Adipose tissue (tissue), 3 donors: Measurements from ENCODE around the gene BOLA2B. TPM values are rescaled to one million over a fixed set of nuclear protein-coding genes. Genes with fewer than 3 reads are reported as not detected.
"Not testable (repeated sequence)": the region's sequence is repeated elsewhere in the genome, so short reads cannot be mapped to it uniquely, and the experiment has no call there.

Source experiments
- H3K27ac ChIP-seq: one replicate; pipeline ENCODE4 v1.5.1; 2013; ENCODE audit warnings: low read depth, low read length
- WGBS, 3 donors: extraction: QIAGEN DNeasy Blood & Tissue Kit; methylation state at CpG; one replicate each; pipeline ENCODE4 v1.1.7; 2013; 5-methylcytosine and 5-hydroxymethylcytosine counted together
- polyA plus RNA-seq, 3 donors: library from polyadenylated mRNA; stranded (reverse); fragments of 200-250 nt; gene quantifications; one replicate each; pipeline ENCODE4 v1.2.3, GENCODE V29; 2013
- donor health status: healthy with polysubstance abuse.
- donor health status: Bipolar disorder and iron deficiency.
- donor health status: healthy.

BOLA2B gene
- polyA plus RNA-seq, 3 donors = 77.5 to 143 (median 136) TPM

DNA sequence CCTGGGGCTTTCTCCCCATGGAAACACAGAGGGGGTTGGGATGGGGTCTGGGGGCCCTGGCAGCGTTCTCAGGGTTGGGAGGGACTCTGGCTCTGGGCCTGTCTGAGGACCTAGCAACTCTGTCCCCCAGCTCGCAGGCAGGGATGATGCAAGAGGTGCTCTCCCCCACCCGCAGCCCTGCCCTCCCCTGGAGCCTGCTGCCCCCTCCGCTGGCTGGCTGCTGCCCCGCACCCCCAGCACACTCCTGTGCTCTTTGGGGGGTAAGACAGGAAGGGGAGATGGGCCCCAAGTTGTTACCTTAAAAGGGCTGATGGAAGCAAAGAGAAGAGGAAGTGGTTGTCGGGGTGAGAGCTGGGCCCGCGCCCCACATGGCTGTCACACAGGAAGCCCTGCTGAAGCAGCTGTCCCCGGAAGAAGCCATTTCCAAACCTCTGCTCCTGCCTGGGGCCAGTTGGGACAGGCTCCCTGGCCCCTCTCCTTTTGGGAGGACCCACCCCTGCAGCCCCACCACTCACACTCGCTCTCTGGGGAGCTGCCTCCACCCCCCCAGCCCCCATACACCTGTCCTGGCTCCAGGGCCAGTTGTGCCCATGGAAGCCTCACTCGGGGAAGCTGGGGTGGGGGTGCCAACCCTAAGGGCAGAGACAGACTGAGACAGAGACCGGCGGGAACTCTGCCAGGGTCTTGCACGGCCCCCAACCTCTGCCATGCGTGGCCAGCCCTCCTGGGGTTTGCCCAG is 7.6 kb downstream of the BOLA2B start:
- 47 to 78% (median 51%) methylated on average over 14 to 15 of the region's 15 CpGs for whole genome bisulfite sequencing, 3 donors

DNA sequence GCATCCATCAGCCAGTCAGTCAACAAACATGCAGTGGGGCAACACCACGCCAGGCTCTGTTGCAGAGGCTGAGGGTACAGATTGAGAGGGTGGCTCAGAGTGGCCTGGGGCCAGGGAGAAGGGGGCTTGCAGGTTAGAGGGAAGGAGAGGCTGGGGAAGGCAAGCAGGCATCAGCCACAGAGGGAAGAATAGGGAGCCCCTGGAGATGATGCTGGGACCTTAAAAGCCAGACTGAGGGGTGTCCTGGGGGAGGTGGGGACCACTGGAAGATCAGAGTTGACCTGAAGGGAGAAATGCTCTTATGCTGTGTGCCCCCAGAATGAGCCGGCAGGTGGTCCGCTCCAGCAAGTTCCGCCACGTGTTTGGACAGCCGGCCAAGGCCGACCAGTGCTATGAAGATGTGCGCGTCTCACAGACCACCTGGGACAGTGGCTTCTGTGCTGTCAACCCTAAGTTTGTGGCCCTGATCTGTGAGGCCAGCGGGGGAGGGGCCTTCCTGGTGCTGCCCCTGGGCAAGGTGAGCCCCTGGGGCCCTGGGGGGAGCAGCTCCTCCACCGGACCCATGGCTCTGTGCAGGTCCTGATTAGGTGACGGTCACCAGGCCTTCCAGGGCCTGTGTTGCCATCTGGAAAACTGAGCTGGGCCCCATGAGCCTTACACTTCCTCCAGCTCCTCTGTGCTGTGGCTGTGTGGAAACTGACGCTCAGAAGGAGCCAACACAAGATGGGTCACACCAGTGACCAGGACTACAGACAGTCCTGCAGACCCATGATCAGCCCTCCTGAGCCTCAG is 8.4 kb downstream of the BOLA2B start:
- H3K27ac ChIP-seq = no peak overlapping the region
- 68 to 76% (median 74%) methylated on average over 13 of the region's 13 CpGs for WGBS, 3 donors

More for the DNA sequence above, 7.6 kb downstream of the BOLA2B start:
- H3K27ac ChIP-seq = peak overlapping the region; percentile 4

DNA sequence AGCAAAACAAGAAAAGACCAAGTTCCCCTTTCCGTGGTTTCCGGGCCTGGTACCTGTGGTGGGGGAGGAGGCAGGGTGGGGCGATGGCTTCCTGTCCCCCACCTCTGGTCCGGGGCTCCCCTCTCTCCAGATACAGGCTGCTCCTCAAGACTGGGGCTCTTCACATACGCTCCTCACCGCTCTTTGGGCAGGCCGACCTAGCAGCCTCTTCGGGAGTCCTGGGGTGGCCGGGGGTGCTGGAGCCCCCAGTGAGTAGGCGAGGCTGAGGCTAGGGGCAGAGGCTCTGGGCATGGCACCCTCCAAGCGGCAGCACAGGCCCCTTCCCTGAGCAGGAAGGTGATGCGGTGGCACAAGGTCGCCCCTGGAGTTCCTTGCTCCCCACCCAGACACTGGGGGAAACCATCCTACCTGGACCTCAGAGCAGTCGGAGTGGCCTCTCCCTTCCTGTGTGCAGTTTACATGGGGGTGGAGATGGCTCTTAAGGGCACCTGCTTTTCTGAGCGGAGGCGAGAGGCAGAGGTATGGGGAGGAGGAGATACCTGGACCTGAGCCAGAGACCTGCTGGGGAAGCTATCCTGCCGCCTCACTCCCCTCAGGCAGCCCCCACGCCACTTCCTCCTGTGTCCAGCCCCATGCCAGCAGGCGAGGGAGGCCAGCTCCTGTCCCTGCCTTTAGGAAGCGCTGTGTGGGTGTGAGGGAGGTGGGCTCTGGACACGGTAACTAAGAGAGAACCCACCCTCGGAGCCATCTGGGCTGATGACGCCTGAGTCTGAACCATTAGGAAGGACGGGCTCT is 9.2 kb downstream of the BOLA2B start:
- 16 to 39% (median 25%) methylated on average over 23 to 24 of the region's 24 CpGs for WGBS, 3 donors
- H3K27ac ChIP-seq = peak overlapping the region; percentile 76

DNA sequence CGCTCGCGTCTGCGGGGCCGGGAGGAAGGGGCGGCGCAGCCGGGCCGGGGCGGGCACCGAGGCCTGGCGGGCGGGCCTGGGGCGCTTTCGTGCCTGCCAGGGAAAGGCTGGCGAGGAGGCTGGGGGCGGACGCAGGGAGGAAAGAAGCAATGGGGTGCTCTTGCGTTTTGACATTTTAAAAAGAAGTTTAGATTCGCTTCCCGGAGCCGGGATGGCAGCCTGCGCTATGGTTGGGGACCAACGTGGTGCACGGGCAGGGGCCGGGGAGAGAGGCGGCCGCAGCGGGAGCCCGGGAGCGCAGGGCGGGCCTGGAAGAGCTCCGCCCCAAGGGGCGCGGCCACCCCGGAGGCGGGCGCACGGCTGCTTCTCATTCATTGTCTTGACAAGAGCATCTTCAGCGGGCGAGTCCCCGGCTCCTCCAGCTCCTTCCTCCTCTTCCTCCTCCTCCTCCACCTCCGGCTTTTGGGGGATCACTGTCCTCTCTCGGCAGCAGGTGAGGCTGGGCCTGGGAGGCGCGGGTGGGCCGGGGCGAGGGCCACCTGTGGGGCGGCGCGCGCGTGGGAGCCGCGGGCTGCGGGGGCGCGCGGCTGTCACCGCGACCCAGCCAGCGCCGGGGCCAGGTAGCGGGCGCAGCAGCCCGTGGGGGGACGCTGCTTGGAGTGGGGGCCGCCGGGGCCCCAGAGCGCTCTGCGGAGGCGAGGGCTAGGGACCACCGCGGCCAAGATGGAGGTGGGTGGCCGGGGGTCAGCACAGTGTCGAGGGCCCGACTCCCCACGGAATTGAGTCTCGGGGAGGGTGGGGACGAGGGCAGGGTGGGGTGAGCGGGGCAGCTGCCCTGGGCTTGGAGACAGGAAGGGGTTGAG is 10.0 kb downstream of the BOLA2B start, which contains the start of gene CORO1A:
CORO1A (plus strand) TSS at position 370 of the 863 bp plus-strand sequence. CDS start 1,608 bp downstream, outside the sequence.
- 1 to 2% (median 1%) methylated on average over 67 to 81 of the region's 81 CpGs for WGBS, 3 donors

DNA sequence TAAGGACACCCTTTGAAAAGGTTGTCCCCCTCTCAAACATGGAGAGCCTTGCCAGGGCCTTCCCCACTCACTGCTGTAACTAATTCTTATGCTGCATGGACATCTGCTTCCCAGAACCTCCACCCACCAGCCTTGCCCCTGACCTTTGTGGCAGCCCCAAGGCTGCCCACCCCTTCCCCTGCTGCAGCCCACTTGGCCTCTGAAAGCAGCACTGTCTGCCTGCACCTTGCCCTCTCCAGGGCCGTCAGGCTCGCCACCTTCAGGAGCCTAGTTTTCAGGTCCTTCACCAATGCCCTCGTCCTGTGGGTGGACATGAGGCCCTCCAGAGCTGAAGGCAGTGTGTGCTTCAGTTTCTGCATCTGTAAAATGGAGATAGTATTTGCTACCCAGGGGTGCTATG is 12.7 kb downstream of the BOLA2B start:
- 71 to 85% (median 80%) methylated on average over 3 of the region's 3 CpGs for WGBS, 3 donors
- no peak overlapping the region for H3K27ac ChIP-seq

More for the DNA sequence above, 10.0 kb downstream of the BOLA2B start, which contains the start of gene CORO1A:
- peak within 1 kb of the TSS; percentile 76 for H3K27ac ChIP-seq

DNA sequence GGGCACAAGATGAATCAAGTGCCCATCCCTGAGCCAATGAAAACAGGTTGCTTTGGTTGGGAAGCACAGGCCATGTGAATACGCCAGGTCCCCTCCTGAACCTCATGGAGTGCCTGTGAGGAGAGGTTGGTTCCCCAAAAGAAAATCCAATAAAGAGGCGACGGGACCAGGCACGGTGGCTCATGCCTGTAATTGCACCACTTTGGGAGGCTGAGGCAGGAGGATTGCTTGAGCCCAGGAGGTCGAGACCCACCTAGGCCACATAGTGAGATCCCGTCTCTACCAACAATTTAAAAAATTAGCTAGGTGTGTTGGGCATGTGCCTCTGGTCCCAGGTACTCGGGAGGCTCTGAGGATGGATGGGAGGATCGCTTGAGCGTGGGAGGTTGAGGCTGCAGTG is 13.5 kb downstream of the BOLA2B start:
- WGBS, 3 donors = 94 to 95% (median 94%) methylated on average over 9 of the region's 9 CpGs
- H3K27ac ChIP-seq = no peak overlapping the region

DNA sequence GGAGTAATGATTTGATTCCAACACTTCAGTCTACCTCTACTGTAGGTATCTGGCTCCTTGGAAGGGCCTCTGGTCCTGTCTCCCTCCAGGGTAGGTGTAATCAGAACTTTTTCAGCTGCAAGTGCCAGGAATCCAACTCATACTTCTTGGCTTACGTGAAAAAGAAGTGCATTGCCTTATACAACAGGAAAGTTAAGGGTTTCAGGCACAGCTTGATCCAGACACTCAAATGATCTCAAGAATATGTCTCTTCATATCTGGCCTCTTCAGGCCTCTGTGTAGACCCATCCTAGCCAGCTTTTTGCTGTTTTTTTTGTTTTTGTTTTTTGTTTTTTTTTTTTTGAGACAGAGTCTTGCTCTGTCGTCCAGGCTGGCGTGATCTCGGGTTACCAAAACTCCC is 14.3 kb downstream of the BOLA2B start:
- no peak overlapping the region for H3K27ac ChIP-seq
- 93 to 97% (median 95%) methylated on average over 4 of the region's 4 CpGs for WGBS, 3 donors

DNA sequence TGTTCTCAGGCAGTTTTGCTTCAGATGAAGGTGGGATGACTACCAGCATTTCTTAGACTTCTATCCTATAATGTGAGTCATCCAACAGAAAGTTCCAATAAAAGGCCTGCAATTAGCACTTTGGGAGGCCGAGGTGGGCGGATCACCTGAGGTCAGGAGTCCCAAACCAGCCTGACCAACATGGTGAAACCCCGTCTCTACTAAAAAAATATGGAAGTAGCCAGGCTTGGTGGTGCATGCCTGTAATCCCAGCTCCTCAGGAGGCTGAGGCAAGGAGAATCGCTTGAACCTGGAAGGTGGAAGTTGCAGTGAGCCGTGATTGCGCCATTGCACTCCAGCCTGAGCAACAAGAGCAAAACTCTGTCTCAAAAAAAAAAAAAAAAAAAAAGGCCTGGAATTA is 16.6 kb downstream of the BOLA2B start:
- not testable (repeated sequence) for H3K27ac ChIP-seq
- 60 to 90% (median 63%) methylated on average over 6 of the region's 6 CpGs for WGBS, 3 donors

DNA sequence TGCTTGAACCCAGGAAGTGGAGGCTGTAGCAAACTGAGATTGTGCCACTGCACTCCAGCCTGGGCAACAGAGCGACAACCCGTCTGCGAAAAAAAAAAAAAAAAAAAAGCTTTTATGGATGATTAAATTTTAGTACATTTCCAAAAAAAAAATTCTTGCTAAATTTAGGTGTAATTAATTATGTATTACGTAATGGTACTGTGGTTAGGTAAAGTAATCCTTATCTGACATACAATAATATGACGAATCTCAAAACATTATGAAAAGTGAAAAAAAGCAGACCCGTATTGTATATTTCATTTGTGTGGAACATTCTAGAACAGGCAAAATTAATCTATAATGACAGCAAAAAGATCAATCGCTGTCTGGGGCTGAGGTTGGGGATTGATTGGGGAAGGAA is 20.4 kb downstream of the BOLA2B start:
- H3K27ac ChIP-seq = no peak overlapping the region
- 70 to 78% (median 77%) methylated on average over 7 of the region's 7 CpGs for WGBS, 3 donors

DNA sequence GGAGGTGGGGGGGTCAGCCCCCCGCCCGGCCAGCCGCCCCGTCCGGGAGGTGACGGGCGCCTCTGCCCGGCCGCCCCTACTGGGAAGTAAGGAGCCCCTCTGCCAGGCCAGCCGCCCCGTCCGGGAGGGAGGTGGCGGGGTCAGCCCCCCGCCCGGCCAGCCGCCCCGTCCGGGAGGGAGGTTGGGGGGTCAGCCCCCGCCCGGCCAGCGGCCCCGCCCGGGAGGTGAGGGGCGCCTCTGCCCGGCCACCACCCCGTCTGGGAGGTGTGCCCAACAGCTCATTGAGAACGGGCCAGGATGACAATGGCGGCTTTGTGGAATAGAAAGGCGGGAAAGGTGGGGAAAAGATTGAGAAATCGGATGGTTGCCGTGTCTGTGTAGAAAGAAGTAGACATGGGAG is 23.3 kb downstream of the BOLA2B start:
- 75 to 87% (median 84%) methylated on average over 9 to 16 of the region's 31 CpGs for WGBS, 3 donors
- not testable (repeated sequence) for H3K27ac ChIP-seq

DNA sequence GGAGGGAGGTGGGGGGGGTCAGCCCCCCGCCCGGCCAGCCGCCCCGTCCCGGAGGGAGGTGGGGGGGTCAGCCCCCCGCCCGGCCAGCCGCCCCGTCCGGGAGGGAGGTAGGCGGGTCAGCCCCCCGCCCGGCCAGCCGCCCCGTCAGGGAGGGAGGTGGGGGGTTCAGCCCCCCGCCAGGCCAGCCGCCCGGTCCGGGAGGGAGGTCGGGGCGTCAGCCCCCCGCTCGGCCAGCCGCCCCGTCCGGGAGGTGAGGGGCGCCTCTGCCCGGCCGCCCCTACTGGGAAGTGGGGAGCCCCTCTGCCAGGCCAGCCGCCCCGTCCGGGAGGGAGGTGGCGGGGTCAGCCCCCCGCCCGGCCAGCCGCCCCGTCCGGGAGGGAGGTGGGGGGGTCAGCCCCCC is 24.1 kb downstream of the BOLA2B start:
- WGBS, 3 donors = 95 to 98% (median 95%) methylated on average over 9 to 32 of the region's 38 CpGs
- H3K27ac ChIP-seq = not testable (repeated sequence)

DNA sequence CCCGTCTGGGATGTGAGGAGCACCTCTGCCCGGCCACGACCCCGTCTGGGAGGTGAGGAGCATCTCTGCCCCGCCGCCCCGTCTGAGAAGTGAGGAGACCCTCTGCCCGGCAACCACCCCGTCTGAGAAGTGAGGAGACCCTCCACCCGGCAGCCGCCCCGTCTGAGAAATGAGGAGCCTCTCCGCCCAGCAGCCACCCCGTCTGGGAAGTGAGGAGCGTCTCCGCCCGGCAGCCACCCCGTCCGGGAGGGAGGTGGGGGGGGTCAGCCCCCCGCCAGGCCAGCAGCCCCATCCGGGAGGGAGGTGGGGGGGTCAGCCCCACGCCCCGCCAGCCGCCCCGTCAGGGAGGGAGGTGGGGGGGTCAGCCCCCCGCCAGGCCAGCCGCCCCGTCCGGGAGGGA is 24.7 kb downstream of the BOLA2B start:
- not testable (repeated sequence) for H3K27ac ChIP-seq
- WGBS, 3 donors = 63 to 79% methylated on average over 4 to 15 of the region's 29 CpGs; no CpG with 5 or more reads in 1 of the 3 donors

DNA sequence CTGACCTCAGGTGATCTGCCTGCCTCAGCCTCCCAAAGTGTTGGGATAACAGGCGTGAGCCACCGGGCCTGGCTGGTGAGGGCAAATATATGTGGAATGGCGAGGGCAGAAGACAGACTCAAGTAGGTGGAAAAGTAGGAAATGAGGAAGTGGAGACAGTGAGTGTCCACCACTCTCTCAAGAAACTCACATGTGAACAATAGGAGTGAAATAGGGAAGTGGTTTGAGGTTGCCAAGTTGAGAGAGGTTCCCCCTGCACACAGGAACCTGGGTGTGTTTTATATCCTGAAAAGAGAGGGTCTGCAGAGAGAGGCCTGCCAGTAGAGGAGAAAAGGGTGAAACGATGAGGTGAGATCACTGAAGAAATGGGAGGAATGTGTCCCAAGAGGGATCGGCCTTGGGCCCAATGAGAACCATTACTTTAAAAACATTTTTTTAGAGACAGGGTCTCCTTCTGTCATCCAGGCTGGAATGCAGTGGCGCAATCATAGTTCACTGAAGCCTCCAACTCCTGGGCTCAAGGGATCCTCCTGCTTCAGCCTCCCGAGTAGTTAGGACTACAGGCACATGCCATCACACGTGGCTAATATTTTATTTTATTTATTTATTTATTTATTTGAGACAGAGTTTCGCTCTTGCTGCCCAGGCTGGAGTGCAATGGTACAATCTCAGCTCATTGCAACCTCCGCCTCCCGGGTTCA is 27.1 kb downstream of the BOLA2B start:
- WGBS, 3 donors = 66 to 83% (median 67%) methylated on average over 11 of the region's 11 CpGs
- no peak overlapping the region for H3K27ac ChIP-seq

DNA sequence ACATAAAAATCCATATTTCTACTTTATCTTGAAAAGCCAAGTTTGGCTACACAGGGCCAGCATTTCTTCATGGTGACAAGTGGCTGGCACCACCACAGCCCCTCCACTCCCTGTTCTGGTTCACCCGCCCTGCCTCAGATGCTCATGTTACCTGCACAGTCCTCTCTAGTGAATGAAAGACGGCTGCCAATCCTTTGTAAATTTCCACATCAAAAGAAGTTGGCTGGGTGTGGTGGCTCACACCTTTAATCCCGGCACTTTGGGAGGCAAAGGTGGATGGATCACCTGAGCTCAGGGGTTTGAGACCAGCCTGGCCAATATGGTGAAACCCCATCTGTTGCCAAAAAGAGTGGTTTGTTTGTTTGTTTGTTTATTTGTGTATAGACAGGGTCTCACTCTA is 29.9 kb downstream of the BOLA2B start:
- no peak overlapping the region for H3K27ac ChIP-seq
- WGBS, 3 donors = 85 to 88% (median 86%) methylated on average over 3 of the region's 3 CpGs

DNA sequence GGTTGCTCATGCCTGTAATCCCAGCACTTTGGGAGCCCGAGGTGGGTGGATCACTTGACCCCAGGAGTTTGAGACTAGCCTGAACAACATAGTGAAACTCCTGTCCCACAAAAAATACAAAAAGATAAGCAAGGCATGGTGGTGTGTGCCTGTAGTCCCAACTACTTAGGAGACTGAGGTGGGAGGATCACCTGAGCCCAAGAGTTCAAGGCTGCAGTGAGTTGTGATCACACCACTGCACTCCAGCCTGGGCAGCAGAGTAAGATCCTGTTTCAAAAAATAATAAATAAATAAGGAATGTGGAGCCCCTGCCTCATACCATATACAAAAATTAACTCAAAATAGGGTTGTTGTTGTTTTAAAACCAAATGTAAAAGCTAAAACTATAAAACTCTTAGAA is 36.3 kb downstream of the BOLA2B start:
- no peak overlapping the region for H3K27ac ChIP-seq
- WGBS, 3 donors = 73 to 88% (median 78%) methylated on average over 1 of the region's 1 CpG

DNA sequence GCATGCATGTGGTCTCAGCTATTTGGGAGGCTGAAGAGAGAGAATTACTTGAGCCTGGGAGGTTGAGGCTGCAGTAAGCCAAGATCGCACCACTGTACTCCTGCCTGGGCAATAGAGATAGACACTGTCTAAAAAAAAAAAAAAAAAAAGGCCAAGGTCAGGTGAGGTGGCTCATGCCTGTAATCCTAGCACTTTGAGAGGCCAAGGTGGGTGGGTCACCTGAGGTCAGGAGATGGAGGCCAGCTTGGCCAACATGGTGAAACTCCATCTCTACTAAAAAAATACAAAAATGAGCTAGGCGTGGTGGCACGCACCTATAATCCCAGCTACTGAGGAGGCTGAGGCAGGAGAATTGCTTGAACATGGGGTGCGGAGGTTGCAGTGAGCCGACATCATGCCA is 38.3 kb downstream of the BOLA2B start:
- WGBS, 3 donors = 90 to 95% (median 93%) methylated on average over 5 of the region's 5 CpGs
- H3K27ac ChIP-seq = no peak overlapping the region

DNA sequence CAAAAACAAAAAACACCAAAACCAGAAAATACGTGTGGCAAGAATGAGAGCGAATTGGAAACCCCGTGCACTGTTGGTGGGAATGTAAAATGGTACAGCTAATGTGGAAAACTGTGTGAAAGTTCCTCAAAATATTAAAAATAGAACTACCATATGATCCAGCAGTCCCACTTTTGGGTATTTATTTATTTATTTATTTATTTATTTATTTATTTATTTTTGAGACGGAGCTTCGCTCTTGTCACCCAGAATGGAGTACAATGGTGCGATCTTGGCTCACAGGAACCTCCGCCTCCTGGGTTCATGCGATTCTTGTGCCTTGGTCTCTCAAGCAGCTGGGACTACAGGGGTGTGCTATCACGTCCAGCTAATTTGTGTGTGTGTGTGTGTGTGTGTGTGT is 40.9 kb downstream of the BOLA2B start:
- WGBS, 3 donors = 93 to 97% (median 96%) methylated on average over 9 of the region's 9 CpGs
- no peak overlapping the region for H3K27ac ChIP-seq
